ENCODE measurements around the gene CDKL5. TPM values are rescaled to one million over a fixed set of nuclear protein-coding genes. Genes with fewer than 3 reads are reported as not detected.

The CDKL5 gene
- total and polyA plus RNA-seq, 2 experiments from 2014 or later, result 7.5 to 13.7 TPM

DNA sequence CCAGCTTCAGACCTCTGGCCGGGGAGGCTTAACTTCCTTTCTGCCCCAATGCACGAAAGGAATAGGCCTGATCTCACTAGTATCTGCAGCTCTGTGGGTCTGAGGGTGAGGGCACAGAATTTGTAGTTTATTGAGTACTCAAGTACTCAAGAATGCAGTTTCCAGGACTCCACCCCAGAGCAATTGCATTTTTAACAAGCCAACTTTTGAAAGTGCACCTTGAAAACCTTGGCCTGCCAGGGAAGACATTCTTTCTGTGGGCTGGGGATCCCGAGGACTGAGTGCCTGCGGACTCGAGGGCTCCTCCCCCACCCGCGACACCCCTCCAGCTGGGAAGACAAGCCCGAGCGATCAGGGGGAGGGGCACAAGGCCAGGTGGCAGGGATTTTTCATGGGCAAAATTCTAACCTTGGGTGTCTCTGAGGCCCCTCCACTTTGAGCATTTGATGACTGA, 224.1 kb downstream of the CDKL5 start:
- no peaks in the 10 kb centered on the region for H3F3A ChIP-seq (replicated peaks; ENCODE audit: low read depth)
- DNase-seq (ENCODE audit: low spot score) (peak; percentile 46), ATAC-seq (peak; percentile 76)
- no peak overlapping the region for H3K4me3 ChIP-seq
- no peaks in the 10 kb centered on the region for H3K79me2 ChIP-seq (replicated peaks; ENCODE audit: insufficient read depth)
- Mint-ChIP-seq H3K4me3 (no peak overlapping the region), H3K36me3 (ENCODE audit: low read depth) (no peaks in the 10 kb centered on the region), H3K27ac (no peak overlapping the region), H3K4me1 (peaks cover 9% of the 10 kb centered on the region), H3K27me3 (ENCODE audit: insufficient read depth, low read depth, poor library complexity) (peaks cover 2% of the 10 kb centered on the region), H3K9me3 (no peaks in the 10 kb centered on the region)
- no peaks in the 10 kb centered on the region for H4K20me1 ChIP-seq (replicated peaks; ENCODE audit: insufficient read depth)
- no peaks in the 10 kb centered on the region for H3K36me3 ChIP-seq (ENCODE audit: insufficient read depth)
- peak overlapping the region; percentile 24; the same call in 1 of the 2 replicates for H2AFZ ChIP-seq
- H3K27me3 ChIP-seq (ENCODE audit: insufficient read depth), result no peaks in the 10 kb centered on the region
- H3K9me2 ChIP-seq (ENCODE audit: insufficient read depth), result no peaks in the 10 kb centered on the region
- H3K4me1 ChIP-seq (ENCODE audit: insufficient read depth), result no peaks in the 10 kb centered on the region
- TF ChIP-seq, protein P1, sequence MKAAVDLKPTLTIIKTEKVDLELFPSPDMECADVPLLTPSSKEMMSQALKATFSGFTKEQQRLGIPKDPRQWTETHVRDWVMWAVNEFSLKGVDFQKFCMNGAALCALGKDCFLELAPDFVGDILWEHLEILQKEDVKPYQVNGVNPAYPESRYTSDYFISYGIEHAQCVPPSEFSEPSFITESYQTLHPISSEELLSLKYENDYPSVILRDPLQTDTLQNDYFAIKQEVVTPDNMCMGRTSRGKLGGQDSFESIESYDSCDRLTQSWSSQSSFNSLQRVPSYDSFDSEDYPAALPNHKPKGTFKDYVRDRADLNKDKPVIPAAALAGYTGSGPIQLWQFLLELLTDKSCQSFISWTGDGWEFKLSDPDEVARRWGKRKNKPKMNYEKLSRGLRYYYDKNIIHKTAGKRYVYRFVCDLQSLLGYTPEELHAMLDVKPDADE (IDR thresholded peaks at IDR 0.05), result no peak
- no peak for TF ChIP-seq EZH2 (IDR thresholded peaks at IDR 0.05; ENCODE audit: low read depth, unreplicated experiment)
- TF ChIP-seq, protein P2, sequence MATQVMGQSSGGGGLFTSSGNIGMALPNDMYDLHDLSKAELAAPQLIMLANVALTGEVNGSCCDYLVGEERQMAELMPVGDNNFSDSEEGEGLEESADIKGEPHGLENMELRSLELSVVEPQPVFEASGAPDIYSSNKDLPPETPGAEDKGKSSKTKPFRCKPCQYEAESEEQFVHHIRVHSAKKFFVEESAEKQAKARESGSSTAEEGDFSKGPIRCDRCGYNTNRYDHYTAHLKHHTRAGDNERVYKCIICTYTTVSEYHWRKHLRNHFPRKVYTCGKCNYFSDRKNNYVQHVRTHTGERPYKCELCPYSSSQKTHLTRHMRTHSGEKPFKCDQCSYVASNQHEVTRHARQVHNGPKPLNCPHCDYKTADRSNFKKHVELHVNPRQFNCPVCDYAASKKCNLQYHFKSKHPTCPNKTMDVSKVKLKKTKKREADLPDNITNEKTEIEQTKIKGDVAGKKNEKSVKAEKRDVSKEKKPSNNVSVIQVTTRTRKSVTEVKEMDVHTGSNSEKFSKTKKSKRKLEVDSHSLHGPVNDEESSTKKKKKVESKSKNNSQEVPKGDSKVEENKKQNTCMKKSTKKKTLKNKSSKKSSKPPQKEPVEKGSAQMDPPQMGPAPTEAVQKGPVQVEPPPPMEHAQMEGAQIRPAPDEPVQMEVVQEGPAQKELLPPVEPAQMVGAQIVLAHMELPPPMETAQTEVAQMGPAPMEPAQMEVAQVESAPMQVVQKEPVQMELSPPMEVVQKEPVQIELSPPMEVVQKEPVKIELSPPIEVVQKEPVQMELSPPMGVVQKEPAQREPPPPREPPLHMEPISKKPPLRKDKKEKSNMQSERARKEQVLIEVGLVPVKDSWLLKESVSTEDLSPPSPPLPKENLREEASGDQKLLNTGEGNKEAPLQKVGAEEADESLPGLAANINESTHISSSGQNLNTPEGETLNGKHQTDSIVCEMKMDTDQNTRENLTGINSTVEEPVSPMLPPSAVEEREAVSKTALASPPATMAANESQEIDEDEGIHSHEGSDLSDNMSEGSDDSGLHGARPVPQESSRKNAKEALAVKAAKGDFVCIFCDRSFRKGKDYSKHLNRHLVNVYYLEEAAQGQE (IDR thresholded peaks at IDR 0.05; ENCODE audit: unreplicated experiment), result no peak
- TF ChIP-seq, protein P3, sequence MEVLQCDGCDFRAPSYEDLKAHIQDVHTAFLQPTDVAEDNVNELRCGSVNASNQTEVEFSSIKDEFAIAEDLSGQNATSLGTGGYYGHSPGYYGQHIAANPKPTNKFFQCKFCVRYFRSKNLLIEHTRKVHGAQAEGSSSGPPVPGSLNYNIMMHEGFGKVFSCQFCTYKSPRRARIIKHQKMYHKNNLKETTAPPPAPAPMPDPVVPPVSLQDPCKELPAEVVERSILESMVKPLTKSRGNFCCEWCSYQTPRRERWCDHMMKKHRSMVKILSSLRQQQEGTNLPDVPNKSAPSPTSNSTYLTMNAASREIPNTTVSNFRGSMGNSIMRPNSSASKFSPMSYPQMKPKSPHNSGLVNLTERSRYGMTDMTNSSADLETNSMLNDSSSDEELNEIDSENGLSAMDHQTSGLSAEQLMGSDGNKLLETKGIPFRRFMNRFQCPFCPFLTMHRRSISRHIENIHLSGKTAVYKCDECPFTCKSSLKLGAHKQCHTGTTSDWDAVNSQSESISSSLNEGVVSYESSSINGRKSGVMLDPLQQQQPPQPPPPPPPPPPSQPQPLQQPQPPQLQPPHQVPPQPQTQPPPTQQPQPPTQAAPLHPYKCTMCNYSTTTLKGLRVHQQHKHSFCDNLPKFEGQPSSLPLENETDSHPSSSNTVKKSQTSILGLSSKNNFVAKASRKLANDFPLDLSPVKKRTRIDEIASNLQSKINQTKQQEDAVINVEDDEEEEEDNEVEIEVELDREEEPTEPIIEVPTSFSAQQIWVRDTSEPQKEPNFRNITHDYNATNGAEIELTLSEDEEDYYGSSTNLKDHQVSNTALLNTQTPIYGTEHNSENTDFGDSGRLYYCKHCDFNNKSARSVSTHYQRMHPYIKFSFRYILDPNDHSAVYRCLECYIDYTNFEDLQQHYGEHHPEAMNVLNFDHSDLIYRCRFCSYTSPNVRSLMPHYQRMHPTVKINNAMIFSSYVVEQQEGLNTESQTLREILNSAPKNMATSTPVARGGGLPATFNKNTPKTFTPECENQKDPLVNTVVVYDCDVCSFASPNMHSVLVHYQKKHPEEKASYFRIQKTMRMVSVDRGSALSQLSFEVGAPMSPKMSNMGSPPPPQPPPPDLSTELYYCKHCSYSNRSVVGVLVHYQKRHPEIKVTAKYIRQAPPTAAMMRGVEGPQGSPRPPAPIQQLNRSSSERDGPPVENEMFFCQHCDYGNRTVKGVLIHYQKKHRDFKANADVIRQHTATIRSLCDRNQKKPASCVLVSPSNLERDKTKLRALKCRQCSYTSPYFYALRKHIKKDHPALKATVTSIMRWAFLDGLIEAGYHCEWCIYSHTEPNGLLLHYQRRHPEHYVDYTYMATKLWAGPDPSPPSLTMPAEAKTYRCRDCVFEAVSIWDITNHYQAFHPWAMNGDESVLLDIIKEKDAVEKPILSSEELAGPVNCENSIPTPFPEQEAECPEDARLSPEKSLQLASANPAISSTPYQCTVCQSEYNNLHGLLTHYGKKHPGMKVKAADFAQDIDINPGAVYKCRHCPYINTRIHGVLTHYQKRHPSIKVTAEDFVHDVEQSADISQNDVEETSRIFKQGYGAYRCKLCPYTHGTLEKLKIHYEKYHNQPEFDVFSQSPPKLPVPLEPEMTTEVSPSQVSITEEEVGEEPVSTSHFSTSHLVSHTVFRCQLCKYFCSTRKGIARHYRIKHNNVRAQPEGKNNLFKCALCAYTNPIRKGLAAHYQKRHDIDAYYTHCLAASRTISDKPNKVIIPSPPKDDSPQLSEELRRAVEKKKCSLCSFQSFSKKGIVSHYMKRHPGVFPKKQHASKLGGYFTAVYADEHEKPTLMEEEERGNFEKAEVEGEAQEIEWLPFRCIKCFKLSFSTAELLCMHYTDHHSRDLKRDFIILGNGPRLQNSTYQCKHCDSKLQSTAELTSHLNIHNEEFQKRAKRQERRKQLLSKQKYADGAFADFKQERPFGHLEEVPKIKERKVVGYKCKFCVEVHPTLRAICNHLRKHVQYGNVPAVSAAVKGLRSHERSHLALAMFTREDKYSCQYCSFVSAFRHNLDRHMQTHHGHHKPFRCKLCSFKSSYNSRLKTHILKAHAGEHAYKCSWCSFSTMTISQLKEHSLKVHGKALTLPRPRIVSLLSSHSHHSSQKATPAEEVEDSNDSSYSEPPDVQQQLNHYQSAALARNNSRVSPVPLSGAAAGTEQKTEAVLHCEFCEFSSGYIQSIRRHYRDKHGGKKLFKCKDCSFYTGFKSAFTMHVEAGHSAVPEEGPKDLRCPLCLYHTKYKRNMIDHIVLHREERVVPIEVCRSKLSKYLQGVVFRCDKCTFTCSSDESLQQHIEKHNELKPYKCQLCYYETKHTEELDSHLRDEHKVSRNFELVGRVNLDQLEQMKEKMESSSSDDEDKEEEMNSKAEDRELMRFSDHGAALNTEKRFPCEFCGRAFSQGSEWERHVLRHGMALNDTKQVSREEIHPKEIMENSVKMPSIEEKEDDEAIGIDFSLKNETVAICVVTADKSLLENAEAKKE (CRISPR knock-in tag; IDR thresholded peaks at IDR 0.05), result no peak
- TF ChIP-seq ZNF331 (CRISPR knock-in tag; IDR thresholded peaks at IDR 0.05; ENCODE audit: low read depth), result no peak
- TF ChIP-seq JUNB (IDR thresholded peaks at IDR 0.05; ENCODE audit: unreplicated experiment), result no peak
- TF ChIP-seq NANOG (IDR thresholded peaks at IDR 0.05; ENCODE audit: borderline replicate concordance), result no peak
- no peak for TF ChIP-seq ZNF114 (CRISPR knock-in tag; IDR thresholded peaks at IDR 0.05)
- no peak for TF ChIP-seq STAT1 (IDR thresholded peaks at IDR 0.05; ENCODE audit: unreplicated experiment)
- TF ChIP-seq CREB1 (CRISPR knock-in tag; IDR thresholded peaks at IDR 0.05; ENCODE audit: low read depth), result no peak
- TF ChIP-seq, protein P4, sequence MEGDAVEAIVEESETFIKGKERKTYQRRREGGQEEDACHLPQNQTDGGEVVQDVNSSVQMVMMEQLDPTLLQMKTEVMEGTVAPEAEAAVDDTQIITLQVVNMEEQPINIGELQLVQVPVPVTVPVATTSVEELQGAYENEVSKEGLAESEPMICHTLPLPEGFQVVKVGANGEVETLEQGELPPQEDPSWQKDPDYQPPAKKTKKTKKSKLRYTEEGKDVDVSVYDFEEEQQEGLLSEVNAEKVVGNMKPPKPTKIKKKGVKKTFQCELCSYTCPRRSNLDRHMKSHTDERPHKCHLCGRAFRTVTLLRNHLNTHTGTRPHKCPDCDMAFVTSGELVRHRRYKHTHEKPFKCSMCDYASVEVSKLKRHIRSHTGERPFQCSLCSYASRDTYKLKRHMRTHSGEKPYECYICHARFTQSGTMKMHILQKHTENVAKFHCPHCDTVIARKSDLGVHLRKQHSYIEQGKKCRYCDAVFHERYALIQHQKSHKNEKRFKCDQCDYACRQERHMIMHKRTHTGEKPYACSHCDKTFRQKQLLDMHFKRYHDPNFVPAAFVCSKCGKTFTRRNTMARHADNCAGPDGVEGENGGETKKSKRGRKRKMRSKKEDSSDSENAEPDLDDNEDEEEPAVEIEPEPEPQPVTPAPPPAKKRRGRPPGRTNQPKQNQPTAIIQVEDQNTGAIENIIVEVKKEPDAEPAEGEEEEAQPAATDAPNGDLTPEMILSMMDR (conservative IDR thresholded peaks at IDR 0.05; ENCODE audit: low read depth in 2 of 2), result no peak
- TF ChIP-seq POLR2AphosphoS5 (IDR thresholded peaks at IDR 0.05; ENCODE audit: low read depth), result no peak
- no peak for TF ChIP-seq EZH2phosphoT487 (IDR thresholded peaks at IDR 0.05; ENCODE audit: unreplicated experiment)
- H3K27ac ChIP-seq (ENCODE audit: low read depth), result no peak overlapping the region
- H3K4me2 ChIP-seq, result peak overlapping the region; percentile 66; the same call in 1 of the 2 replicates

Data from GM23338 (cell line).